ENCODE data around the gene MS4A18.
"Not testable (repeated sequence)": the region's sequence is repeated elsewhere in the genome, so short reads cannot be mapped to it uniquely, and the experiment has no call there.

Gene MS4A18

DNA sequence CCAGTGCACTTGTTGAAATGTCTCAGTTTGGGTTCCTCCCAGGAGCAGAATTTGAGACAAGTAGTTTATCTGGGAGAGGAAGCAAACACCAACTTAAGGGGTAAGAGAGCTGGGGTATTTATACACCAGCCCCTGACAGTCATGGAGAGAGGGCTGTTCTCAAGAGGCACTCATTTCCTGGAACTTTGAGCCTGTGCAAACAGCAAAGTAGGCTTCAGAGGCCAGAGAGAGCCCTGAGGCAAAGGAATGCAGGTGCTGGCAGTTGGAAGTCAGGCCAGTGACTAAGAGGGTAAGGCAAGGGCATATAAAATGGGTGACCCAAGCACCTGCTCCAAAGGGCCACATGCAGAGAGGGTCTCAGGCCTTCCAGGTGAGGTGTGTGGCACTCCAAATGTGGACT is 16.1 kb downstream of the MS4A18 start:
- no peak for DNase-seq

DNA sequence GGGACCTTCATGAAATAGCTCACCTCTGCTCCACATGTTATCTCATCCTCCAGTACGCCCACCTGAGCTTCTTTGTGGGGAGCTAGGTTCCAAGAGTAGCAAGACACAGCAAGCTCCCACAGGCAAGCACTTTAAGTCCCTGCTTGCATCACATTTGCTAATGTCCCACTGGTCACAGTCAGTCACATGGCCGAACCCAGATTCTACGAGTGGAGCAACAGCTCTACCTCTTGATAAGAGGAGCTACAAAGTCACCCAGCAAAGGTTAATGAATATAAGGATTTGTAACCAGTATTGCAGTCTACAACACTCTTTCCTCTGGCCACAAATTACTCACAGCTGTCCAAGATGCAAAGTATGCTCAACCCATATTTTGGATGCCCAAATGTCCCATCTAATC is 16.9 kb downstream of the MS4A18 start:
- DNase-seq, result no peak

DNA sequence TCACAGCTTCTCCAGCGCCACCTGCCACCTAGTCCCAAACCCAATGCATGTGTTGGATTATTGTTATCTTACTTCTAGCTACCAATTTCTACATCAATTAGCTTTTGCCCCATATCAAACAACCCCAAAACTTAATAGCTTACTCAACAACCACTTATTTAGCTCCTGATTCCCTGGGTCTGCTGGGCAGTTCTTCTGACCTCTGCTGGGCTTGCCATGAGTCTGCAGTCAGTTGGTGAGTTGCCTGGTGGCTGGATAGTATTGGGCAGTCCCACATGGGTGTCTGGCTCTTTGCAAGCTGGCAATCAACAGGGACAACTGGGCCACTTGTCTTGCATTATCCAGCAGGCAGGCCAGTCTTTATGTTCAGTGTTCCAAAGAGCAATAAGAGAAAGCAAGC is 18.5 kb downstream of the MS4A18 start:
- no peak for DNase-seq

DNA sequence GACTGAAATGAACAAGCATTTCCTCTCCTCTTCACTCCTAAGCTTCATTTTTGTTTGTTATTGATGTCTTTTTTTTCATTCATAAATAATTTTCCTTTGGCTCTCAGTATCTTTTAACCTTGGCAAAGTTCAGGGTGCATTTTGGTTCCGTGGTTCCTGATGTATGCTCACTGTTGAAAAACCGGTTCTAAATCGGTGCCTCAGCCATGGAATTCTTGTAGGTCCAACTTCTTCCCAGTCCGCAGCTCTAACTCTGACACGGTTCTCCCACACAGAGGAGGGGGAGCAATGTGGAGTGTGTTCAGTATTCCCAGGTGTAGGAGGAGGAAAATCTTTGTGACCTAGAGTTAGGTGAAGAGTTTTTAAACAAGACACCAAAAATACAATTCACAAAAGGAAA is 19.6 kb downstream of the MS4A18 start:
- DNase-seq, result no peak

- DNase-seq, result no peak
Observed at GRCh38 chr11:60747359-60747873, 22.9 kb downstream of the MS4A18 start.

DNA sequence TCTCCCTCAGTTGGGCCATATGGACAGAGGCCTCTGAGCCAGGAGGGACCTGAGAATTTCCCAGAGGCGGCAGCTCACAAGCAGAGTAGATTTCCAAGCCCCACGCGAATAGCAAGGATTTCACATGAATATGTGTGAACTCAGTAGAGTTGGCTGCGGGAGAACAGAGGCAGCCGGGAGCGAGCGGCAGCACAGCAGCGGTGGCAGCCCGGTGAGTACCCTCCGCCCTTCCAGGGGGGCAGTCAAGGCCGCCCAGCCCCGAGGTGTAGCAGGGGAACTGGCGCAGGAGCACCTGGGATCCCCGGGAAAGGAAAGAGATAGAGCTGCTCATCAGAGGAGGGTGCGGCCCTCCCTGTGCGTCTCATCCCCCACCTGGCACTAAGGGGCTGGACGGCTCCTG is 23.7 kb downstream of the MS4A18 start:
- no peak for DNase-seq

DNA sequence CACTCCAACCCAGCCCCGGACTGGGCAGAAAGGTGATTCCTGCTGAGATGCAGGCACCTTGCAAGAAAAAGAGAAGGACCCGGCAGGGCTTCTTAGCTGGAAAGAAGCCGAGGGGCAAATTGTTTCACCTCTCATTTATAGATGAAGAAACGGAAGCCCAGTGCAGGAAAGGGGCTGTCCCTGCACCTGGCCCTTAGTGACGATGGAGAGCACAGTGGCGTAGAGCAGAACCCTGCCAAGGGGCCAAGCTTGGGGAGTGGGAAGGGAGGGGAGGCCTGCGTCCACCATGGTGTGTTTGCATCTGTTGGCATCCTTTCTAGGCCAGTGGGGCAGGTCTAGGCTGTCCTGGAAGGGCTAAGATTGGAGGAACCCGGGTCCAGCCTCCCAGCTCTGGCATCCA is 24.3 kb downstream of the MS4A18 start:
- no peak for DNase-seq

- no peak for DNase-seq
Observed at GRCh38 chr11:60750911-60751310, 26.4 kb downstream of the MS4A18 start.

DNA sequence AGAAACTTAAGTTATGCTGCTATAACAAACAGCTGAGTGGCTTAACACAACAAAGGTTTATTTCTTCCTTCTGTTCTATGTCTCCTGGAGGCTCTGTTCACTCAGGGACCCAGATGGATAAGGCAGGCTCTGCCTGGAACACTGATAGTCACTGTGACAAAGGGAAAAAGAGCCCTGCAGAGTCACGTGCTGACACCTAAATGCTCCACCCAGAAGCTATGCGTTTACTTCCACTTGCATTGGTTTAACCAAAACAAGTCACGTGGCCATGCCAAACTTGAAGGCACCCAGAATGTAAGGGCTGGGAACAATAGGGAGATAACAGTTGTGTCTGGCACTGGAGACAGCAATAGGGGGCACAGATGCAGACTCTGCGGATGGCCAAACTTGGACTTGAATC is 28.8 kb downstream of the MS4A18 start:
- no peak for DNase-seq

- DNase-seq, result no peak
Observed at GRCh38 chr11:60754887-60755286, 30.4 kb downstream of the MS4A18 start.

DNA sequence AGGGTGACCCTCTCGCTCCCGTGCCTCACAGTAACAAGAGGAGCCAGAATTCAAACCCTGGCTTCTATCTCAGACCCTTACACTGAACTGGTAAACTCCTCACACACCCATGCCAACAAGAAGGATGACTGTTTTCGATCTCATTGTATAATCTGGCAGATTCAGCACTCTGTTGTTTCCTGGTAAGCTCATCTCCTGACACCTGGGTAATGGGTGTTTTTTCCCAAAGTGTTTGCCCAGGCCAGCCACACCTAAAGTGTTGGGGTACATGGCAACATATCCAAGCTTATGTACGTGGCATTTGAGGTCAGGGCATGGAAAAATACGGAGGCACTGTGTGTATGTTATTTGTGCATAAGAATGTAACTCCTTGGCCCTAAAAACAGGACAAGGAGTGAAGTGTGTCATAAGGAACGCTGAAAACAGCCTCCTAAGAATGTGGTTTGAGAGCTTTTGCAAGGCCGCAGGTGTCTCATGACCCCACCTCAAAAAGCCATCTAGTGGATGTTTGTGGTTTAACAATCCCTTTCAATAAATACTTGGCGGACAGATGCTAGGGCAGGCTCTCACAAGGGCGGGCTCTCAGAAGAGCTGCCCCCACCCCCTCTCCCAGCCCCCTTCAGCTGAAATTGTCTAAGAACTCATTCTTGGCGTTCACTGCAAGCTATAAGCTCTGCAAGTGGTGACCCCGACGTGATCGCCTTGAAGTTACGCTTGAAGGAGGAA is 31.9 kb downstream of the MS4A18 start, which contains the start of gene MS4A15:
MS4A15 (plus strand) TSS at position 561 of the 726 bp plus-strand sequence. CDS start 6,867 bp downstream, outside the sequence.
- peak; percentile 43 for DNase-seq

DNA sequence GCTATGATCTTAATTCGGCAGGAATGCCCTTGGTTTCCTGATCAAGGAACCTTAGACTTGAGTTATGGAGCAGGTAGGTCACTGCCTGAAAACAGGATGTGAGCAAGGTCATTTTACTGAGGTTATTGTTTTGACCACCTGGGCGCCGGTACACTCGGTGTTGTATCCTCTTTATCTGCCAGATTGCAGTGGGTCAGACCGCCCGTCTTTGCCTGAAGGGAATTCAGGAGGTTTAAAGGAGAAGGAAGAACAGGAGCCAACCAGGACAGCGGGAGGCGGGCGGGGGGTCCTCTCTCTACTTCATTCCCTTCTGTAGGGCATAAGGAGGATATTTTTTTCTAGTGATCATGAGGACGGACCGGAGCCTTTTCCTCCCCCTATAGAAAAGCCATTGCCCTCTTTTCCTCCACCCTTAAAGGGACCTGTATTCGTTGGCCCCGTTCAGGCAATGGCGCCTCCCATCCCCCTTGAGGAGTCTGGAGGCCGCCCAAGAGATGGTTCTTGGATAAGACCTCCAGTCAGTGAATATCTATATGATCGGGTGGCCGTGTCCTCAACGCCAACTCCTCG is 32.8 kb downstream of the MS4A18 start:
- no peak for DNase-seq

DNA sequence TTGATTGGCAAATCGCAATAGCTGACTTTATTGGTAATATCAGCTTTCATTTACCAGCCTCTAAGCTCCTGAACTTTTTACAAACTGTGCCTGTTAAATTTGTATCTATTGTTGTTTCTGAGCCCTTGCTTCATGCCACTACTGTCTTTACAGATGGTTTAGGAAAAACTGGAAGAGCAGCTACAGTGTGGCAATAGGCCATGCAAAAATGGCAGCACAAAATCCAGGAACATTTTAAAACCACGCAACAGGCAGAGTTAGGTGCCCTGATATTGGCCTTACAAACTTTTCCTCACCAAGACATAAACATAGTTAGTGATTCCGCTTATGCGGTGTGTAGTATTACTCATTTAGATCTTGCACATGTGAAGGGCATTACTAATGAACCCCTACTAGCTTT is 34.2 kb downstream of the MS4A18 start:
- DNase-seq, result not testable (repeated sequence)

- not testable (repeated sequence) for DNase-seq
Observed at GRCh38 chr11:60759438-60760225, 35.1 kb downstream of the MS4A18 start.

DNA sequence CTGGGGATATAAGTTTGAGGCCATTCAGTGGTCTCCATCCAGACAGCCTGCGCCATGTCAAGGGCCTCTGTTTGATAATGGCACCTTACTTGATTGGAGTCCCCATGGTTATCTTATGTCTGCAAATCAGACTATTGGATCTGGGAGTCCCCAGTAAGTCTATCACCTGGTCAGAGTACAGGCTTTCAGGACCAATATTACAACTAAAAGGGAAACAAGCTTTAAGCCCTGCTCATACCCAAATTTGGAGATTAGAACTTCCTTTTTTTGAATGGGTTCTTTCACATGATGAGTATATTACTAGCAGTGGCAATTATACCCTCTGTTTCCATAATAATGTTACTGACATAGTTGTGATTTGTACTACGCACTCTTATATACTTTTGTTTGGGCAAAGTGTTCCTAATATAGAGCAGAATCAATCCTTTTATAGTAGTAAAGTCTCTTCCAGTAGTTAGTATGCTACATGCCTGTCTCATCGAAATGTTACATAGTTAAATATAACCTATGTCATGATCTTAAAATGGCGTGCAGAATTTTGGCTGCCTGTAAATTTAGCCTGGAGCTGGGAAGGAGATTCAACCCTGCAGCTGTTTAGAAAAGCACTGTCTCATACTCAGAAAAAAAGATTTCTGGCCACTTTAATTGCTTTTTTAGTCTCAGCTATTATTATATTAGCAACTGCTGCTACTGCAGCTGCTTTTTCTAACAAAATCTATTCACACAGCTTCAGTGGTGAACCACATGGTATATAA is 37.1 kb downstream of the MS4A18 start:
- DNase-seq, result no peak

GRCh38 chr11:60762851-60763691 is 38.6 kb downstream of the MS4A18 start:
- peak; percentile 9 for DNase-seq

- DNase-seq, result no peak
Observed at GRCh38 chr11:60763692-60764369, 39.3 kb downstream of the MS4A18 start.

GRCh38 chr11:60764879-60765278 is 40.4 kb downstream of the MS4A18 start:
- DNase-seq, result no peak

GRCh38 chr11:60765355-60765754 is 40.8 kb downstream of the MS4A18 start:
- no peak for DNase-seq

- no peak for DNase-seq
Observed at GRCh38 chr11:60766547-60766946, 42.0 kb downstream of the MS4A18 start.

GRCh38 chr11:60767388-60767811 is 42.9 kb downstream of the MS4A18 start:
- DNase-seq, result peak; percentile 16
